IPS-18c (cell line): Measurements from ENCODE around the gene MCTP1.

ENCODE experiments used
- H3K4me3 ChIP-seq: 2 replicates; pipeline ENCODE4 v1.7.0; 2013; ENCODE audit warnings: low read depth, mild to moderate bottlenecking, low read length, moderate library complexity; ENCODE audit not compliant: insufficient read depth
- H3K9me3 ChIP-seq: one replicate; pipeline ENCODE4 v1.6.1; 2013; ENCODE audit warnings: mild to moderate bottlenecking, low read length, moderate library complexity; ENCODE audit not compliant: control insufficient read depth, insufficient read depth

MCTP1 gene

DNA sequence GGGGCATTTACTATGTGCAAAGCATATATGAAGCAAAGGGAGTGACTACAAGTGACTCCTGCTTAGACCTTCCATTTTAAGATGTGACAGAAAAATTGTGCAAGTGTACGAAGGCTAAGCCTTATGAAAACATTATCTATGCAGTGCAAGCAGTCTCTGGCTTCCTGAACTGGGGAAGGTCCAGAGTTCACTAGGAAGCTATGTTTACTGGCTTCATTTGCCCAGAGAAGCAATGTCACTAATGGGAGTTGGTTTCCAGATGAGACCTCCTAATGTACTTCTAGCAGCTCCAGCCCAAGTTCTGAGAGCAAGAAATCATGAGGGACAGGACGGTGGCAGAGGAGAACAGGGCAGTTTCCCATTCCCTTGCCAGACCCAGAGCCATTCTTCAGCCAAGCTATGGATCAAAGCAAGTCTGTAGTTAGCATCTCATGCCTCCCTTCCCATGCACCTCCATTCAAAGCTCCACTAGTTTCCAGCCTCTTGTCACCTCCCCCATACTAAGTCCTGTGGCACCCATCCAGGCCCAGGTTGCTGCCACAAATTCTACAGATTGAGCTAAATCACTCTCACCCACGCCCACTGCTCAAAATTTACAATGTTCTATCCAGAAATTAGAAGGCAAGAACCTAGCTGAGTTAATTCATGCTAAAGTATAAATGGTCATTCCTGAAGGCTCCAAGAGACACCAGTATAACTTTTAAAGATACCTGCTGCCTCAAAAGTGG, 21.8 kb downstream of the MCTP1 start:
- Histone ChIP-seq H3K4me3 (no peak overlapping the region), H3K9me3 (no peaks in the 10 kb centered on the region)

GRCh38 chr5:95261437-95262175, 23.3 kb downstream of the MCTP1 start:
- H3K9me3 ChIP-seq: no peaks in the 10 kb centered on the region
- no peak overlapping the region for H3K4me3 ChIP-seq

DNA sequence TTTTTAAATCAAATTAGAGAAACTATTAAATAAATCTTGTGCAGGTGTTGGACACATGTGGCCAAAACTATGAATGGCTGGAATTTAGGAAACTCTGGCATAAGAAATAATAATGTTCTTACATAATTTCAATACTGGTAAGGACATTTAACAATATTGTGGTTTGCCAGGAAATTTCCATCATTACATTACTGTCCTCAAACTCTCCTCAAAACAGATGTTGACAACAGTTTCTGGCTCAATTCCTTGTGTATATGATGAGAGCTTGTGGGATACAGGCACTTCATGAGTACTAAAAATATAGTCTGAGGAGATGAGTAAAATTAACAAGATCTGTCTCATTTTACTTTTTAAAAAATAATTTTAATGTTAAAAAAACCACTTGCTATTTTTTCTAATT, 27.9 kb downstream of the MCTP1 start:
- no peak overlapping the region for H3K4me3 ChIP-seq
- no peaks in the 10 kb centered on the region for H3K9me3 ChIP-seq

GRCh38 chr5:95256446-95256845, 28.4 kb downstream of the MCTP1 start:
- Histone ChIP-seq H3K4me3 (no peak overlapping the region), H3K9me3 (no peaks in the 10 kb centered on the region)

GRCh38 chr5:95252801-95253200, 32.1 kb downstream of the MCTP1 start:
- Histone ChIP-seq H3K9me3 (no peaks in the 10 kb centered on the region), H3K4me3 (no peak overlapping the region)

DNA sequence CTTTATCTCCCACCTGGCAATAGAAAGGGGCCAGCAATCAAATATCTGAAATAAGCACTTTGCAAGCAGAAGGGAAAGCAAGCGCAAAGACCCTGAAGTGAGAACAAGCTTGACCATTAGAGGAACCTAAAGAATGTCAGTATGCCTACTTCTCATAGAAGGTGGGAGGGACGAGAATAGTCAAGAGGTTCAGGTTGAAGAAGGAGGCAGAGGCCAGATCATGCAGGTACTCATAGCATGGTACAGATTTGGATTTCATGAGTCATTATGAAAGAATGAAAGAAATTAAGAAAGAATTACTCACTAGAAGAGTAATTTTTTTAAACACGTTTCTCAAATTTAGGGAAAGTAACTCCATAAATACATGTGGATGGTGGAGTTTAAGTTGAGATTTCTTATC, 33.7 kb downstream of the MCTP1 start:
- Histone ChIP-seq H3K9me3 (no peaks in the 10 kb centered on the region), H3K4me3 (no peak overlapping the region)

GRCh38 chr5:95244479-95244878, 40.4 kb downstream of the MCTP1 start:
- Histone ChIP-seq H3K9me3 (no peaks in the 10 kb centered on the region), H3K4me3 (no peak overlapping the region)

GRCh38 chr5:95241635-95242034, 43.3 kb downstream of the MCTP1 start:
- no peaks in the 10 kb centered on the region for H3K9me3 ChIP-seq

GRCh38 chr5:95241161-95241560, 43.7 kb downstream of the MCTP1 start:
- no peak overlapping the region for H3K4me3 ChIP-seq
- H3K9me3 ChIP-seq: no peaks in the 10 kb centered on the region

More at GRCh38 chr5:95241635-95242034, 43.3 kb downstream of the MCTP1 start:
- H3K4me3 ChIP-seq: no peak overlapping the region

DNA sequence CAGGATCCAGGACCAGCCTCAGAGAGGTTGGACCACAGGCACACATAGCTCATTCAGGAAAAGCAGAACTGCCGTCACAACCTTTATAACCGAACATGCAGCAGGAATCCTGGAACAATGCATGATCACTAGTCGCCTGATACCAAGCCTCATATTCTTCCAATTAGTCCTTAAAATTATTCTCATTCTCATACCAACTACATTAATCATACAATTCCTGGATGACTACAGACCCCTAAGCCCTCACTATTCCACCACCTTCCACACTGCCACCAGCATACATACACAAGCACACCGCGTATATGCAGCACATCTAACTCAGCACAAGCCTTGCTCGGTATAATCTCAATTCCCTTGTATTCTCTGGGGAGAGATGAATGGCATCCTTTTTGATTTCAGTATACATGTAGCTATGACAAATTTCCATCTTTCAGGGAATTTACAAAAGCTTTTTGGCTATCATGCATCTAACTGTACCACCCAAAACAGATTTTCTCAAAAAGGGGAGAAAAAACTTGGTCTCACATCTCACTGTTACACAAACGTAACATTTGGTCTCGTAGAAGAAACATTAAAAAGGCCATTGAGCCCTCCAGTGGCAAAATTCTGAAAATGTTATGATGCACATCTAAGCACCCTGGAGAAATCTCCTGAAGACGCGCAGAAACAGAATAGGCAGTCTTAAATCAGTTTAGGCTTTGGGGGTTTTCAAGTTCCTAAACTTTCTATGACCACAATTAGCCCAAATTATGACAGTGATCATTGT, 46.2 kb downstream of the MCTP1 start:
- H3K4me3 ChIP-seq: no peak overlapping the region
- H3K9me3 ChIP-seq: no peaks in the 10 kb centered on the region

DNA sequence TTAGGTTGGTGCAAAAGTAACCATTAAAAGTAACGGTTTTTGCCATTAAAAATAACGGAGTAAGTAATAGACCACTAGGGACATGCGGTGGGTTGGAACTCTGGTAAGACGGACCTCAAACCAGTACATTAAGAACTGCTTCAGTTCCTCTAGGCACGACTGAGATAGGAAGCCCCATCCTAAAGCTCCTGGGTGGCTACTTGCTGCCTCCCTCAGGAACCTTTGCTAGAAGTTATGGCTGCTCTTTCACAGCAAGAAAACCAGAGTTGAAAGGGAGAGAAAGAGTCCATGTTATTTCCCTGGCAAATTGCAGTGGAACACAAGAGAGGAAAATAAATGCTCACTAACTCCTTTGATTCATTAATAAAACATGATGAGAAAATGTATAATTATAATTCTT, 47.6 kb downstream of the MCTP1 start:
- H3K9me3 ChIP-seq: no peaks in the 10 kb centered on the region
- H3K4me3 ChIP-seq: no peak overlapping the region

DNA sequence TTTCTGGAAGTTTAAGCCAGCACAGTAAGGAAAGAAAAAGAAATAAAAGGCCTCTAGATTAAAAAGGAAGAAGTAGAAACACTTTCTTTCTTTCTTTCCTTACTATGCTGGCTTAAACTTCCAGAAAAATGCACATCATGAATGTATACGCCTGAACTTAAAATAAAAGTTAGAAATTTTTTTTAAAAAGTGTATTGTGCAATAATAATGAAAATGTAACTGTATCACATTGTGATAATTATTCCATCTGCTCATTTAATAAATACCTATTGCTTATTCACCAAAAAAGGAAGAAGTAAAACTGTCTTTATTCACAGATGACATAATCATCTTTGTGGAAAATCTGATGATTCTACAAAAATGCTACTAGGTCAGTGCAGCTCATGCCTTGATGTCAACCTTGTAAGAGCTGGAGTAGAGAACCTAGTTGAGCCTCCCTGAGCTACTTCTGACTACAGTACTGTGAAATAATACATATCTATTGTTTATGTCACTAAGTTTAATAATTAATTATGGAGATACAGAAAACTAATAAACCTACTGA, 49.4 kb downstream of the MCTP1 start:
- Histone ChIP-seq H3K4me3 (no peak overlapping the region), H3K9me3 (no peaks in the 10 kb centered on the region)

DNA sequence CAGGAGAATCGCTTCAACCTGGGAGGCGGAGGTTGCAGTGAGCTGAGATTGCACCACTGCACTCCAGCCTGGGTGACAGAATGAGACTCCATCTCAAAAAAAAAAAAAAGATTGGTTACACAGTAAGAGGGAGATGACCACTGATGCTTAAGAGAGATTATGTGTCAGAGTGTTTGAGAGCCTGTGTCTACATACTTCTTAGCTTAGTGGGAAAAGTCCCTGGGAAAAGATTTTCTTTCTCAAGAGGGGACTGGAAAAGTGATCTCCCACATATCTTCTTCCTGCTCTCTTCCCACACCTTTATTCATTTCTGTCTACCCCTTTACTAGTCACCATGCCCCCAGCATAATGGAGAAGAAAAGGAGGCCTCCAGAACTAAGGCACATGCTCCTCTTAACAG, 55.2 kb downstream of the MCTP1 start:
- no peaks in the 10 kb centered on the region for H3K9me3 ChIP-seq
- no peak overlapping the region for H3K4me3 ChIP-seq

DNA sequence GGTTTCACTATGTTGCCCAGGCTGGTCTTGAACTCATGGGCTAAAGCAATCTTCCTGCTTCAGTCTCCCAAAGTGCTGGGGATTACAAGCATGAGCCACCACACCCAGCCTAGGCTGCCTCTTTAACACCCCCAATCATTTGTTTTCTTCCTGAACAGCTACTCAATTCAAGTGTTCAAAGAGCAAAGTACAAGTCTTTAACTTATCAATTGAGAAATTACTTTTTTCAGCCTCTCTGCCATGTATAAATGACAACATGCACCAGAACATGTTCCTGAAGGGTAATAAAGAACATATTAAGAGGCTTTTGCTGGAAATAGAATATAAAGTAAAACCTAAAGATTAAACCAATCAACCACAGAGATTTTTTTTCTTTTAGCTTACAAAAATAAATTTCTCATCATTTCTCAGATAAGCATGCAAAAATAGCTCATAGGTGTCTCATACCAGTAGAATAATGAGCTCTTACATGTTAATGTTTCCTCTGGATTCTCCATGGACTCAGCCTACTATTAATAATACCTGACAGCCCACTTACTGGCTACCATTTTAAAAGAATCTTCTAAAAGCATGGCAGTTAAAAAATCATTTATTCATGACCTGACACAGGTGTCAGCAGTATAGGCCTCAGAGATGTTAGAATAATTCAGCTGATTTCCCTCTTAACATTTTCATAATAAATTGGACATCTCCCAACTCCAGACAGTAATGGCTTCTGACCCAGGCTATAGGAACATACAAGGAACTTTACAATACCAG, 60.0 kb downstream of the MCTP1 start:
- H3K9me3 ChIP-seq: no peaks in the 10 kb centered on the region
- no peak overlapping the region for H3K4me3 ChIP-seq

DNA sequence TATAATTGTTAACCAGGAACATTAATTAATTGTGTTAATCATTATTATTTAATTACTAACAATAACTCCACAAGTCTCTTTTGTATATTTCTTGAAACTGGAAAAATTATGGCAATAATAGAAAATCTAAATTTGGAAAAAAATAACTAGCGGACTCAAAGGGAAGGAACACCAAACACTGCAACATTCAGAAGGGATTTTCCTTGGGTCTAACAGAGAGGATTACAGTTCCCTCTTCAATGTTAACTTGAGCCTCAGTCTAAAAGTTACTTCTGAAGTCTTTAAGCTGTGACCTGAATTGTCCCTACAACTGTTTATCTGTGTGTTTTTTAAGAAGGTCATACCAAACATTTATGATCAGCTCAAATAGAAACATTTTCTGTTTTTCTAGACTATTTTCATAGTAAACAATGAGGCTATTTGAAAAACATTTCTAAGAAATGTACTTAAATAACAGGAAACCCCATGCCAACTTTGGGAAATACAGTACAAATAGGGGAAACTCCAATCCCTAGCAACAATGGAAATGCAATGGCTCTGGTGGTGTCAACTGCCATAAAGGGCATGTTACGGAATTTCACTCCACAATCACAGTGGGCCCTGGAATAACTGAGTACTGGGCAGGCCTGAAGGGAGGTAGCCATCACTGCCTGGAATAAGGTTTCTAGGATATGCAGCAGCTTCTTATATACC, 61.2 kb downstream of the MCTP1 start:
- H3K4me3 ChIP-seq: no peak overlapping the region
- H3K9me3 ChIP-seq: no peaks in the 10 kb centered on the region

GRCh38 chr5:95222836-95223235, 62.1 kb downstream of the MCTP1 start:
- Histone ChIP-seq H3K4me3 (no peak overlapping the region), H3K9me3 (no peaks in the 10 kb centered on the region)

GRCh38 chr5:95221234-95221633, 63.7 kb downstream of the MCTP1 start:
- Histone ChIP-seq H3K4me3 (no peak overlapping the region), H3K9me3 (no peaks in the 10 kb centered on the region)
